ENCODE measurements around the gene ARFGAP2.
"Not testable (repeated sequence)": the region's sequence is repeated elsewhere in the genome, so short reads cannot be mapped to it uniquely, and the experiment has no call there.

ARFGAP2 gene

DNA sequence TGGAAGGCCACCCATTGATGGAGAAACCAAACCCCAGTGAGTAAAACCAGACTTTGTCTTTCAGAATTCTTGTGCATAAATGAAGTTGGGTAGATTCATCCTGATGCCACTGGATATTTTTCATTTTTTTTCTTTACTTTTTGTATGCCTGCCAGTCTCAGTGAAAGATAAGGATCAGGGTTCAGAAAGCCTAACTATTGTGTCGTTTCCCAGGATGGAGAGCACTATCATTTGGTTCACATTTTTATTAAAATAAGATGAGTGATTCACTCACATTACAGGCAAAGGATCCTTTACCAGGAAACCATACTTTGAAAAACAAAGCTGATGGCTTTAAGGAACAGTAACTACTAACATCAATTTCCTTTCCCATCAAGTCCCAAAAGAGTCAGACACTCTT lies 52.0 kb downstream of the ARFGAP2 start:
- no peaks in the 10 kb centered on the region for H3K27me3 ChIP-seq (ENCODE audit: insufficient read depth, low read length)
- no peak overlapping the region for H3K27ac ChIP-seq (ENCODE audit: low read depth, low read length)
- H3K4me1 ChIP-seq (ENCODE audit: insufficient read depth, low read length): peaks cover 2% of the 10 kb centered on the region; the same call in 1 of the 2 replicates
- H3K9ac ChIP-seq (ENCODE audit: low read depth, low read length): no peak overlapping the region
- no CpG with 5 or more reads among the region's 1 CpG for WGBS
- H3K36me3 ChIP-seq (ENCODE audit: insufficient read depth, low read length): no peaks in the 10 kb centered on the region
- no peak overlapping the region for H3K4me3 ChIP-seq (ENCODE audit: low read length)
- no peaks in the 10 kb centered on the region for H3K9me3 ChIP-seq (ENCODE audit: insufficient read depth, low read depth, low read length)

GRCh38 chr11:47123094-47123493 lies 53.6 kb downstream of the ARFGAP2 start:
- WGBS: 99% methylated on average over 2 of the region's 2 CpGs
- Histone ChIP-seq H3K36me3 (ENCODE audit: insufficient read depth, low read length) (no peaks in the 10 kb centered on the region), H3K9ac (ENCODE audit: low read depth, low read length) (no peak overlapping the region), H3K9me3 (ENCODE audit: insufficient read depth, low read depth, low read length) (no peaks in the 10 kb centered on the region), H3K27ac (ENCODE audit: low read depth, low read length) (no peak overlapping the region), H3K27me3 (ENCODE audit: insufficient read depth, low read length) (no peaks in the 10 kb centered on the region), H3K4me3 (ENCODE audit: low read length) (no peak overlapping the region), H3K4me1 (ENCODE audit: insufficient read depth, low read length) (peaks cover 2% of the 10 kb centered on the region; the same call in 1 of the 2 replicates)

- Histone ChIP-seq H3K9ac (ENCODE audit: low read depth, low read length) (no peak overlapping the region), H3K27me3 (ENCODE audit: insufficient read depth, low read length) (no peaks in the 10 kb centered on the region), H3K4me1 (ENCODE audit: insufficient read depth, low read length) (peaks cover 2% of the 10 kb centered on the region; the same call in 1 of the 2 replicates), H3K27ac (ENCODE audit: low read depth, low read length) (no peak overlapping the region), H3K36me3 (ENCODE audit: insufficient read depth, low read length) (no peaks in the 10 kb centered on the region), H3K9me3 (ENCODE audit: insufficient read depth, low read depth, low read length) (no peaks in the 10 kb centered on the region), H3K4me3 (ENCODE audit: low read length) (no peak overlapping the region)
- WGBS: 94% methylated on average over 2 of the region's 2 CpGs
Measured at GRCh38 chr11:47121731-47122130, 54.9 kb downstream of the ARFGAP2 start.

GRCh38 chr11:47121056-47121455 lies 55.6 kb downstream of the ARFGAP2 start:
- Histone ChIP-seq H3K36me3 (ENCODE audit: insufficient read depth, low read length) (no peaks in the 10 kb centered on the region), H3K27me3 (ENCODE audit: insufficient read depth, low read length) (no peaks in the 10 kb centered on the region), H3K27ac (ENCODE audit: low read depth, low read length) (no peak overlapping the region), H3K4me1 (ENCODE audit: insufficient read depth, low read length) (peaks cover 2% of the 10 kb centered on the region; the same call in 1 of the 2 replicates), H3K9ac (ENCODE audit: low read depth, low read length) (no peak overlapping the region), H3K9me3 (ENCODE audit: insufficient read depth, low read depth, low read length) (no peaks in the 10 kb centered on the region), H3K4me3 (ENCODE audit: low read length) (no peak overlapping the region)
- WGBS: 94% methylated on average over 2 of the region's 2 CpGs

DNA sequence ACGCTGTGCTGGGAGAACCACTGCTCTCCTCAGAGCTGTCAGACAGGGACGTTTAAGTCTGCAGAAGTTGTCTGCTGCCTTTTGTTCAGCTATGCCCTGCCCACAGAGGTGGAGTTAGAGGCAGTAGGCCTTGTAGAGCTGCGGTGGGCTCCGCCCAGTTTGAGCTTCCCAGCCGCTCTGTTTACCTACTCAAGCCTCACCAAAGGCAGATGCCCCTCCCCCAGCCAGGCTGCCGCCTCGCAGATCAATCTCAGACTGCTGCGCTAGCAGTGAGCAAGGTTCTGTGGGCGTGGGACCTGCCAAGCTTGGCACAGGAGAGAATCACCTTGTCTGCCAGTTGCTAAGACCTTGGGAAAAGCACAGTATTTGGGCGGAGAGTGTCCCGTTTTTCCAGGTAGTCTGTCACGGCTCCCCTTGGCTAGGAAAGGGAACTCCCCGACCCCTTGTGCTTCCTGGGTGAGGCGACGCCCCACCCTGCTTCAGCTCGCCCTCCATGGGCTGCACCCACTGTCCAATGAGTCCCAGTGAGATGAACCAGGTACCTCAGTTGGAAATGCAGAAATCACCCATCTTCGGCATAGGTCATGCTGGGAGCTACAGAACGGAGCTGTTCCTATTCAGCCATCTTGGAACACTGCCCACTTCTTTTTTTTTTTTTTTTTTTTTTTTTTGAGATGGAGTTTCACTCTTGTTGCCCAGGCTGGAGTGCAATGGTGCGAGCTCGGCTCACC lies 57.6 kb downstream of the ARFGAP2 start:
- 81% methylated on average over 17 of the region's 20 CpGs for WGBS
- not testable (repeated sequence) for H3K27ac ChIP-seq (ENCODE audit: low read depth, low read length); H3K27me3 ChIP-seq (ENCODE audit: insufficient read depth, low read length); H3K36me3 ChIP-seq (ENCODE audit: insufficient read depth, low read length); H3K4me1 ChIP-seq (ENCODE audit: insufficient read depth, low read length); H3K9ac ChIP-seq (ENCODE audit: low read depth, low read length); H3K9me3 ChIP-seq (ENCODE audit: insufficient read depth, low read depth, low read length)
- peak overlapping the region; percentile 29; the same call in 1 of the 2 replicates for H3K4me3 ChIP-seq (ENCODE audit: low read length)

All from HUES64 (cell line).